Mucosa of descending colon (tissue), 3 donors: ENCODE results near the gene H6PD. TPM values are rescaled to one million over a fixed set of nuclear protein-coding genes. Genes with fewer than 3 reads are reported as not detected.

ENCODE experiments used
- ATAC-seq: fragments of 200-7000 bp; cut with Tn5 transposase; one replicate; pipeline ENCODE4 v1.9.1; 2020; ENCODE audit warnings: mild to moderate bottlenecking, moderate library complexity
- DNase-seq, 3 donors: peaks; one replicate each; pipeline ENCODE4 v3.0.0-alpha.2; 2020
- H3K36me3 ChIP-seq: fragments of 200-600 bp; one replicate; pipeline ENCODE4 v1.8.0; 2021; ENCODE audit warnings: low read depth, mild to moderate bottlenecking
- H3K4me1 ChIP-seq: fragments of 200-600 bp; one replicate; pipeline ENCODE4 v1.8.0; 2021; ENCODE audit warnings: low read depth, mild to moderate bottlenecking
- H3K4me3 ChIP-seq: fragments of 200-600 bp; one replicate; pipeline ENCODE4 v1.8.0; 2021; ENCODE audit warnings: mild to moderate bottlenecking
- H3K9me3 ChIP-seq: fragments of 200-600 bp; one replicate; pipeline ENCODE4 v1.8.0; 2021; ENCODE audit warnings: mild to moderate bottlenecking
- intact Hi-C, 2 donors: fragments of 100-400 bp; cut with DNase I in 1 of 2; cut with micrococcal nuclease in 1 of 2; formaldehyde crosslinking; loops; one replicate each; pipeline versions ENCODE4 v1.11.0 to v1.11.1; 2022; cut with DNase I, micrococcal nuclease
- total RNA-seq, 3 donors: library from RNA; stranded (reverse); fragmentation: NEBNext Ultra II Directional in 2 of 3; extraction: Animal tissue kit (Norgen Biotek cat#: 25700) in 2 of 3; gene quantifications; one replicate each; pipeline versions ENCODE4 v1.2.1 to v1.2.4, GENCODE V29; 2021 to 2023
- TF ChIP-seq, protein P1 (sequence below): fragments of 200-600 bp; IDR thresholded peaks from one replicate; pipeline ENCODE4 v1.8.0; 2022; ENCODE audit warnings: antibody characterized with exemption, mild to moderate bottlenecking
- donor health status: DM: no; HTN: no; CAD: no; lungs with moderate emphysema.
- donor health status: DM: no; HTN: no; CAD: no.
- donor health status: DM: no; HTN: yes; CAD: no.

H6PD gene
- total RNA-seq, 3 donors from 2014 or later, result 27.6 to 35.3 (median 31.9) TPM

DNA sequence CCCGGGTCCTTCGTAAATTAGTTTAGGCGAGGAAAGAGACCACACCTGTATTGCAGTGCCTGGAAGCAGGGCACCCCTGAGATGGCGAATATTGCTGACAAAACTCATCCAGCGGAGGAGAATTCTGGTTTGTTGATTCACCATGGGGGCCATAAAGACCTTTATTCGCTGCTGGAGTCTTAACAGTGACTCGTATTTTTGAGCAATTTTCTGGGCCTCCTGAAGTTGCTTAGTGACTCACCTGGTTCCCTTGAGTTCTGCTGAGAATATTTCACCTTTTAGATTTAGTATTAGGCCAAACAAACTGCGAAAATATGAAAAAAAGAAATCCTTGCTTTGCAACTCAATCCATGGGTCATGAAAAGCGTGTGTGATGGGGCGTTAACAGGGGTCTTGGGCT lies 20.6 kb upstream of the H6PD start:
- Histone ChIP-seq H3K36me3 (no peaks in the 10 kb centered on the region), H3K4me3 (no peak overlapping the region), H3K9me3 (no peaks in the 10 kb centered on the region), H3K4me1 (no peaks in the 10 kb centered on the region)
- ATAC-seq (no peak), DNase-seq (no peak)
- TF ChIP-seq, protein P1, sequence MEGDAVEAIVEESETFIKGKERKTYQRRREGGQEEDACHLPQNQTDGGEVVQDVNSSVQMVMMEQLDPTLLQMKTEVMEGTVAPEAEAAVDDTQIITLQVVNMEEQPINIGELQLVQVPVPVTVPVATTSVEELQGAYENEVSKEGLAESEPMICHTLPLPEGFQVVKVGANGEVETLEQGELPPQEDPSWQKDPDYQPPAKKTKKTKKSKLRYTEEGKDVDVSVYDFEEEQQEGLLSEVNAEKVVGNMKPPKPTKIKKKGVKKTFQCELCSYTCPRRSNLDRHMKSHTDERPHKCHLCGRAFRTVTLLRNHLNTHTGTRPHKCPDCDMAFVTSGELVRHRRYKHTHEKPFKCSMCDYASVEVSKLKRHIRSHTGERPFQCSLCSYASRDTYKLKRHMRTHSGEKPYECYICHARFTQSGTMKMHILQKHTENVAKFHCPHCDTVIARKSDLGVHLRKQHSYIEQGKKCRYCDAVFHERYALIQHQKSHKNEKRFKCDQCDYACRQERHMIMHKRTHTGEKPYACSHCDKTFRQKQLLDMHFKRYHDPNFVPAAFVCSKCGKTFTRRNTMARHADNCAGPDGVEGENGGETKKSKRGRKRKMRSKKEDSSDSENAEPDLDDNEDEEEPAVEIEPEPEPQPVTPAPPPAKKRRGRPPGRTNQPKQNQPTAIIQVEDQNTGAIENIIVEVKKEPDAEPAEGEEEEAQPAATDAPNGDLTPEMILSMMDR, result no peak
- intact Hi-C loops, result no loop called here

DNA sequence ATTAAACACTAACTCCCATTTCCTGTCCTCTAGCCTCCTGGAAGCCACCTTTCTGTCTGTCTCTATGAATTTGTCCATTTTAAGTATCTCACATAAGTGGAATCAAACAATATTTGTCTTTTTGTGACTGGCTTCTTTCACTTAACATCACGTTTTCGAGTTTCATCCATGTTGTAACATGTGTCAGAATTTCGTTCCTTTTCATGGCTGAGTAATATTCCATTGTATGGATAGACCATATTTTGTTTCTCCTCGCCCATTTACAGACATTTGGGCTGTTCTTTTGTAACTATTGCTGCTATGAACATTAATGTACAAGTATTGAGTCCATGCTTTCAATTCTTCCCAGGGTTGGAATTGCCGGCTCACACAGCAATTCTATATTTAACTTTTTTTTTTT lies 15.7 kb upstream of the H6PD start:
- intact Hi-C loops, result no loop called here
- TF ChIP-seq, protein P1, result no peak
- DNase-seq (no peak), ATAC-seq (no peak)
- Histone ChIP-seq H3K4me3 (no peak overlapping the region), H3K36me3 (no peaks in the 10 kb centered on the region), H3K4me1 (no peaks in the 10 kb centered on the region), H3K9me3 (no peaks in the 10 kb centered on the region)

DNA sequence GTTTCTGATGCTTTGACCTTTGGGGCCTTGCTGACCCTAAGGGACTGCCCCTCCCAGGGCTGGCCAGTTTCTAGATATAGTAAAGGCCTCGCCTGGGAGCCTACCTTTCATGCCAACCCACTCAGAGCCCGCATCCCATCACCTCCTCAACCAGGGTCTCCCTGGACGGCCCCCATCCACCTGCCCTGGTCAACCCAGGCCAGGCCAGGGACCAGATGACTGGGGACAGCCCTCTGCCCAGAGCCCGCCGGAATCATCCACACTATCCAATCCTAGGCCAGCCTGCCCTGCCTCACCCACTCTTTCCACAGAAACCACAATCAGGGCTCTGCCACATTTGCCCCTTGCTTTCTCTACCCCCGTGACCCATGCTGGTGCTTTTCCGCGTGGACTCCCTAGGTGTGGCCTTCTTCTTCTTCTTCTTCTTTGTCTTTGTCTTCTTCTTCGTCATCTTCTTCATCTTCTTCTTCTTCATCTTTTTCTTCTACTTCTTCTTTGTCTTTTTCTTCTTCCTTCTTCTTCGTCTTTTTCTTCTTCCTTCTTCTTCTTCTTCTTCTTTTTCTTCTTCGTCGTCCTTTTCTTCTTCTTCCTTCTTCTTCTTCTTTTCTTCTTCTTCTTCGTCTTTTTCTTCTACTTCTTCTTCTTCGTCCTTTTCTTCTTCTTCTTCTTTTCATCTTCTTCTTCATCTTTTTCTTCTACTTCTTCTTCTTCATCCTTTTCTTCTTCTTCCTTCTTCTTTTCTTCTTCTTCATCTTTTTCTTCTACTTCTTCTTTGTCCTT lies 11.5 kb upstream of the H6PD start:
- H3K4me1 ChIP-seq, result no peaks in the 10 kb centered on the region
- H3K4me3 ChIP-seq, result no peak overlapping the region
- intact Hi-C loops, result no loop called here
- TF ChIP-seq, protein P1, result no peak
- H3K36me3 ChIP-seq, result no peaks in the 10 kb centered on the region
- ATAC-seq, result no peak
- DNase-seq, result no peak
- H3K9me3 ChIP-seq, result no peaks in the 10 kb centered on the region

DNA sequence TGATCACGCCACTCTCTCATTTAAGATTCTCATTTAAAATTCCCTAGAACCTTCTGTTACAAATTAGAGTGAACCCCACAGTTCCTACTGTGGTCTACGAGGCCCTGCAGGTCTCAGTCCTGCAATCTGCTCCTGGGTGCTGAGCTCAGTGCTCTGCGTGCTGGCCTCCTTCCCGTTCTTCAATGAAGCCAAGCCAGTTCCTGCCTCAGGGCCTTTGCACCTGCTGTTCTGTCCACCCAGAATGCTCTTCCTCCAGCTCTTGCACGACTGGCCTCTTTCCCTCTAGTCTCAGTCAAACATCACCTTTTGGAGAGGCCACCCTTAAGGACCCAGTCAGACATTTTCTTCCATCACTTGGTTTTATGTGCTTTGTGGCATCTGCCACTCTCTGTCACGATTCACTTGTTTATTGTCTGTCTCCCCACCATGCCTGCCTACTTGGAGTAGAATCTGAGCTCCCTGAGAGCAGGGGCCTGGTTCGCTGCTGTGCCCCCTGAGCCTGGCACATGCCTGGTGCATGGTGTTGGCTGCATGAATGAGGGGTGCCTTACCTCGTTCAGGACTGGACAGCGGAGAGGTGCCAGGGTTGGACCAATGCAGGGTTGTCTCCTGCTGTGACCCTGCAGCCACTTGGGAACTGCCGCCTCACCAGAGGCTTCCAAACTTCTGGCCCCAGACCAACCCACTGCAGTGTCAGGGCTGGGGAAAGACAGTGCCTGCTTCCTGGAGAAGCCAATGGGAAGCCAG lies 9.7 kb upstream of the H6PD start:
- TF ChIP-seq, protein P1, result no peak
- no peaks in the 10 kb centered on the region for H3K4me1 ChIP-seq
- ATAC-seq (no peak), DNase-seq (no peak)
- no peaks in the 10 kb centered on the region for H3K36me3 ChIP-seq
- no peaks in the 10 kb centered on the region for H3K9me3 ChIP-seq
- H3K4me3 ChIP-seq, result no peak overlapping the region
- intact Hi-C loops, result no loop called here

DNA sequence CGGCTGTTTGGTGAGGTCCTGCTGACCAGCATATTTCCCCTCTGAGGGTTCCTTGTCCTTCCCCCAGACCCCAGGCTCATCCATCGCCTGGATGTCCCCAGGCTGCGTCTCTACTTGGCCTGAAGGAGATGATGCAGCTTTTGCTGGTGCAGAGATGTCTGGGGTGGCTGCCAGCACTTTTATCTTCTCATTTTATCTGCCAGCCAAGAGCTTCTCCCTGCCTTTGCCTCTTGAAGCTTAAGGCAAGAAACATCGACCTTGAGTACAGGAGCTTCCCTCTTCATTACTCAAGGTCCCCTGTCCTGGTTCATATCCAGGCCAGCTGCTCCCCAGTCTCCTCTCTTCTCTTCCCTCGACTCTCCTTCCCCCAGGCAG lies 9.2 kb upstream of the H6PD start:
- no peak for ATAC-seq

More for the DNA sequence above, 9.2 kb upstream of the H6PD start:
- intact Hi-C loops, result no loop called here
- Histone ChIP-seq H3K9me3 (no peaks in the 10 kb centered on the region), H3K4me1 (no peaks in the 10 kb centered on the region), H3K36me3 (no peaks in the 10 kb centered on the region), H3K4me3 (no peak overlapping the region)
- TF ChIP-seq, protein P1, result no peak
- no peak for DNase-seq
